GM19372 (cell line): ENCODE data around the gene TALDO1.

Experiments used
- ATAC-seq: cut with Tn5 transposase; IDR thresholded peaks from one replicate; pipeline ENCODE4 v1.9.1; 2021; ENCODE audit warnings: mild to moderate bottlenecking, low read depth, moderate library complexity; ENCODE audit not compliant: unreplicated experiment

TALDO1 gene

DNA sequence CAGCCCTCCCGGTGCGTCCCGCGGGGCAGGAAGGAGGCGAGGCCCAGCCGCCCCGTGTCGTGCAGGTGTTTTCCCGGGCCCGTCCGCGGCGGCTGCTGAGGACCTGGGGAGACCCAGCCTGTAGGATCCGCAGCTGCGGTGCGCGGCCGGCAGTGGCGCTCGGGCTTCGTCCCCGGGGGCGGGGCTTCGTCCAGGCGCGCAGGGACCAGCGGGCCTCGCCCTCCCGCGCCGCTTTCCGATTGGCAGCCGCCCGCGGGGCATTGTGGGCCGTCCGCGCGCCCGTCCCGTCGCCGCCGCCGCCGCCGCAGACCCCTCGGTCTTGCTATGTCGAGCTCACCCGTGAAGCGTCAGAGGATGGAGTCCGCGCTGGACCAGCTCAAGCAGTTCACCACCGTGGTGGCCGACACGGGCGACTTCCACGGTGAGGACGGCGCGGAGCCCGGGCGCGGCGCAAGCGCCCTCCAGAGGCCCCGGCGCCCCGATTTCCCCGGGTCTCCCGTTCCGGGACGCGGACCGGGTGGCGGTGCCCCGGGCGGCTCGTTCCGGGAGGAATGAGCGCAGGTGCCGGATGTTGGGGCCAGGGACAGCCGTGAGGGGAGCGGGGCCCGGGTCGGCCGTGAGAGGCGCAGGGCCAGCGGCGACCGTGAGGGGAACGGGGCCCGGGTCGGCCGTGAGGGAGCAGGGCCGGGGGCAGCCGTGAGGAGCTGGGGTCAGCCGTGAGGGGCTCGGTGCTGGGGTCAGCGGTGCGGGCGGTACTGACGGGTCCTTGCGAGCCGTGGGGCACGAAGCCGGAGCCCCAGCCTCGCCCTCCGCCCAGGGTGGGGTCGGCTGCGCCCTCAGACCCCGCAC, at the start of gene TALDO1:
Gene TALDO1 (plus strand): TSS at position 307 of the 849 bp plus-strand sequence. CDS start 18 bp downstream, at position 325.
- peak; percentile 89 for ATAC-seq

DNA sequence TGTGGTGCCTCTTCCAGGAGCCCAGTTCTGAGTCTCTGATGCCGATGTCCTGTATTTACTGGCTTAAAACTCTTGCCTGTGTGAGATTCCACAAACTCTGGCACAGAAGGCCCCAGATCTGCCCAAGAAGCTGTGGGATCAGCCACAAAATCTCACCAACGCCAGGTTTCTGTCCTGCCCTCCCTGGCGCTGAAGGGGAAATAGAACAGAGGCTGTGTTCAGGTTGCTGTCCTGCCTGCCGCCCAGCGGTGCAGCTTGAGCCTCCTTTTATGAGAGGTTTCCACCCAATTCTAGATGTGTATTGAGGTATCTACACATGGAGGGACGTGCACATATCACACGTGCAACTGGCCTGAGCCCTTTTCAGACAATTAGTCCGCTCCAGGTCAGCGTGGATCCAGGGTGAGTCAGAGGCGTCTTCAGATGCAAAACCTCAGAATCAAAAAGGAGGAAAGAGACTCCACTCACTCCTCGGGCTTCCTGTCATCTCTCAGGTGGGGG, 49.4 kb upstream of the TALDO1 start:
- ATAC-seq = no peak

DNA sequence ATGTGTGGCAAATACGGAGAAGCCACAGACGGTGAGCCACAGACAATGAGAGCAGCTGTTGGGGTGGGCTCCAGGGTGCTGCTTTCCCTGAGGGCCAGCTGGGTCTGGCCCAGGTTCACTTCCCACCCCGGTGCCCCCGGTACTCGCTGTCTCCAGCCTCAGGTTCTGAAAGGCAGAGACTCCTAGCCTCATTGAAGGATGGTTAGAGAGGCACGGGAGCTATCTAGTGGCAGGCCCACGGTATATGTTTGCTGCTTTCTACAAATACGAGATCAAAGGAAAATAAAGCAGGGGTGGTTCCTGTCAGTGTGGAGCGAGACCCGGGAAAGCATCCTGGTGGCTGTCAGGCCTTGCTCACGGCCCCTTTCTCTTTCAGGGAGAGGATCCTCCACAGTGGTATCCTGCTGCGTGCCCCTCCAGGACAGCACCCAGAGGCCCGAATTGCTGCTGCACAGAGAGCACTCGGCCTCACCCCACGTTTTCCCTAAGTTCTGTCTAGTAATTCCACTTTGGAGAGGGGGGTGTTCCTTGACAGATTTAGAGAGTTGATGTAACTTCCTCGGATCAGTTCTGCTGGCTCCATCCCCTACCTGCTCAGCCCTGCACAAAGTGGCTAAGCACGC, 48.7 kb upstream of the TALDO1 start:
- ATAC-seq = no peak

DNA sequence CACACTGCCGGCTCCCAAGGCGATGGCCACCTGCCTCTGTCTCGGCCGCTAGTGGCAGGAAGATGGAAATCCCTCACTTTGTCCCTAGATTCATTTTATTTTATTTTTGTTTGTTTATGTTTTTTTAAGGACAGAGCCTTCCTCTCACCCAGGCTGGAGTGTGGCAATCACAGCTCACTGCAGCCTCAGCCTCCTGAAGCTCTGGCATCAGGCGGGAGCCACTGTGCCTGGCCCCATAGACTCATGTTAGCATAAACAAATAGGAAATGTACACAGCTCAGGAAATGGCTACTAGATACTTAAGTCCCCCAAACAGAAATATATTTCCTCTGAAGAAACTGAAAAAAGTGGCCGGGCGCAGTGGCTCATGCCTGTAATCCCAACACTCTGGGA, 48.2 kb upstream of the TALDO1 start:
- no peak for ATAC-seq

DNA sequence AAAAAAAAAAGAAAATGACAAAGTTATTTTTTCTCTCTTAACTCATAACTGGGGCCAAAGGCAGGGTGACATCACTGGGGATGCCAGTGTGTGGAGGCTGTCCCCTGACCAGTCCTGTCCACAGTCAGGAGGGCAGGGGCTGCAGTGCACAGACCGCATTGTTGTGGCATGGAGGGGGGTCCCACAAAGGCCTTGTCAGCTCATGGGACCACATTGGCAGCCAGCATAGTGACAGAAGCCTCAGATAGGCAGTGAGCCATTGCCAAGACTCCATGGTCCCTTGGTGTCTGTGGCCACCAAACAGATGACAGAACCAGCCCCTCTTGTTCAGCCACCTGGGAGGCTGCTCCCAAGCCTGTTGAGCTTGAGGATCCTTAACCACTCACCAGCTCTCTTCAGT, 47.5 kb upstream of the TALDO1 start:
- no peak for ATAC-seq

DNA sequence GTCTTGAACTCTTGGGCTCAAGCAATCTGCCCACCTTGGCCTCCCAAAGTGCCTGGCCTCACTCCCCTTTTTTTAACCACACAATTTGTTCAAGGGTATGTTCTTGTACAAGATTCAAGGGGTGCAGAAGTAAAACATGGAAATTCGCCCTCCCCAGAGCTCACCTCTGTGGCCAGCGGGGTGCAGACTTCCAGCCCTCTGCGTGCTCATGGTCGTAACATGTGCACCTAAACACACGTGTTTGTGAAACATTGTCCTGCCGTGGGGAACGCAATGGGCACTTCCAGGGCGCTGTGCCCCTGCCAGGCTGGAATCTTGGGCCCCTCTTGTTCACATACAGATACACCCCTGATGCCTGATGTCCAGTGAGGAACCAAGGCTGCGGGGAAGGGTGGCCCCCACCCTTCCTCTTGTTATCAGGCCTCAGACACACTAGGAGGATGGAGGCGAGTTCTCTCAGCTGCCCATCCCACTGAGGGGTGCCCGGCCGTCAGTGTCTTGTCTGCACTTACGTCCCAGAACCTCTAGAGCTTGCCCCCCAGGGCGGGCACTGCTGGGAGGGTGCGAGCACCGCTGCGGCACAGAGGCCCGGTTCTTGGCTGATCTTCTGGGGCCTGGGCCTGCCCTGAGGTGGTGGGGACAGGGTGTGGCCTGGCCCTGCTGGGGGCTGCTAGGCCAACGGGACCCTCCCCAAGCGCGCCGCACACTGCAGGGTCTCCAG, 45.4 kb upstream of the TALDO1 start:
- no peak for ATAC-seq

DNA sequence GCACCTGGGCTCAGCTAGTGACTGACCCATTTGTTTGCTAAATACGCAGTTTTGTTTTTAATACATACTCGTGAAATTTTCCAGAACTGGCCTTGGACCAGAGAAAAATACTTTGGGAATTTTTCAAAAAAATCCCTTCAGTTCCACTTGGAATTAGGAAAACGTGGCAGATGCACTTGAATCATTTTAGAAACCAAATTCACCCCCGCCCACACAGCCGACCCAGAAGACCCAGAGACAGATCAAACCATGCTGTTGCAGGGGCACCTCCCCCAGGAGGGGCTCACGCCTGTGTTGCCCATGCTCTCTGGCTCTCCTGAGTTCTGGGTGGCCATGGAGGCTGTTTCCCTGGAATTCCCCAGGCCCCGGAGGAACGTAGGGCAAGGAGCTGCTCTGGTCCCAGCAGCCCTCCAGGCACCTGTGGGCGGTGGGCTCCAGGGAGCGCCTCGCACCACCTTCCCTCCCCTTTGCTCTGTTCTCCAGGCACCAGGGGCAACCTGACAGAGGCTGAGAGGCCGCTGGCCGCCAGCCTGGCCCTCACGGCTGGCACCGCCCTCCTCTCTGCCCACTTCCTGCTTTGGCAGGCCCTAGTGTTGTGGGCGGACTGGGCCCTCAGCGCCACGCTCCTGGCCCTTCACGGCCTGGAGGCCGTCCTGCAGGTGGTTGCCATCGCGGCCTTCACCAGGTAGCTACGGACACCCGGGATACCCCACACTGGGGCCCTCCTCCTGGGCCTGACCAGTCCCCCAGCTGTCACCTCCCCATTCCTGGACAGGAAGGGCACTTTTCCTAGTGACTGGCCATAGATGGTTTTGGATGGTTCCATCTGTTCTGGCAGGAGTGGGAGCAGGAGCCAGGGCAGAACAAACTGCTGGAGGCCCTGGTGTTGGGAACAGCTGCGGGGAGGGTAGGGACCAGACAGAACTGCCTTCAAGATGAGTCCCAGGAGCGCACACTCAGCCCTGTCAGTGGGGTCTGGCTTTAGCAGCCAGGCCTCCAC, 44.5 kb upstream of the TALDO1 start:
- no peak for ATAC-seq

DNA sequence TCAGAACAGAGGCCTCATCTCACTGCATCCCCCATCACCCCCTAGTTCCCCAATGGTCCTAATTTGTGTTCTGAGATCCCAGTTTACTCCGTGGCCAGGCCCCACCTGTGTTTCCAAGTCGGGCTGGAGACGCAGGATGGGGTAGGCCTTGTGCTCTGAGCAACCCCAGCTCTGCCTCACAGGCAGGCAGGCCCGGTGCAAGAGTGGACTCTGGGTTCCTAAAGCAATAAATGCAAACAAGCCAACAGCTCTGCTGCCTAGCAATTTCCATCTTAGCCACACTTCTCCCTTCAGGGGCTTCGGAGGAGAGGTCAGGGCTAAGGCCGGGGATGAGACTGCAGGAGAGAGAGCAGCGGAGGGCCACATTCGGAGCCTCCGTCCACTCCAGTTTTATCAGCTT, 43.8 kb upstream of the TALDO1 start:
- no peak for ATAC-seq

DNA sequence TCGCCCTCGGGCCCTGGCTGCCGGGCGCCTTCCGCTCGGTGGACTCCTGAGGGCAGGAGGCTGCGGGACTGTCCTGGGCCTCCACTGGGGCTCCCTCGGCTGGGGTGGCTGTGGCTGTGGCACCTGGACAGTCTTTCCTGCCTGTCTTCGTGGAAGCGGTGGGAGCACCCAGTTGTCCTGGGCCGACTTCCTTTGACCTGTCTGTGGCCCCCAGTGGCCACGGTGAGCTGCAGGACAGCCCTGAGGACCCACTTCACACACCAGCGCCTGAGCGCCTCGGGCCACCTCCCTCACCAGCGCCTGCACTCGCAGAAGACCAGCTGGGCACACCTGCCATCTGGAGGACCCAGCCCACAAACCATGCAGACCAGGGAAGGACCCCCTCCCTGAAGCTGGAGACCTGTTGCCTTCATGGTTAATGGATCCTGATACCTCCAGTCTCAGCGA, 43.0 kb upstream of the TALDO1 start:
- no peak for ATAC-seq

DNA sequence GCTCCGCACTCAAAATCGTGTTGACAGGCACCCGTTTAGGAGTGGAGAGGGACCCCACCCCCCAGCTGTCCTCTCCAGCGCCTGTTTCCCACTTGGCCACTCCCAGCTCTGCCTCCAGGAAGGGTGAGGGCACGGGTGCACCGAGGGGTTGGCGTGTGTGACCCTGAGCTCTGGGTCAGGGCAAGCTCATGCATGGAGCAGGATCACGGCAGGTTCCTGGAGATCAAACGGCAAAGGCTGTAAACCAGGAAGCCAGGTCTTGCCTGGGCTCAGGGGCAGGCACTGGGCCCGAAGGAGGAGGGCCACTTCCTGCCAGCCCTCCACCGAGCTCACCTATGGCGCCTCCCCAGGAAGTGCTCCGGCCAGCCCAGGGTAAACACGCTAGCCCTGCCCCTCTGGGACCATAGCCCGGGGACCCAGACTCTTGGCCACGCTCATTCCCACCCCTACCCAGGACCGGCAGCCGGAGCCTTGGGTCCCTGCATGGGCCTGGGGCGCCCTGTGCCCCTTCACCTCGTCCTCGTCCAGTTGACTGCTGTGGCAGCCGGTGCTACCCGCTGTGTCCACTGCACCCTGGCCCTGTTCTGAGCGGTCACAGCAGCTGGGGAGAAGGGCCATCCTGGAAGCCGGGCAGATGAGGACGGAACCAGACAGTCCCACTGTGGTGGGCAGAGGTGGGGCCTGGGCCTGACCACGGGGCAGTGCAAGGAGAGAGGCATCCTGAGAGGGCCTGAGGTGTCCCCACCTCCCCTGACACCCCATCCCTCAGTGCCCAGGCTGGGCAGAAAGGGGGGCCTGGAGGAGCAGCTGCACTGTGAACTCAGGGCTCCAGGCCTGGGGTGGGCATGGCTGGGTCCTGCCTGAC, 42.3 kb upstream of the TALDO1 start:
- ATAC-seq = no peak

DNA sequence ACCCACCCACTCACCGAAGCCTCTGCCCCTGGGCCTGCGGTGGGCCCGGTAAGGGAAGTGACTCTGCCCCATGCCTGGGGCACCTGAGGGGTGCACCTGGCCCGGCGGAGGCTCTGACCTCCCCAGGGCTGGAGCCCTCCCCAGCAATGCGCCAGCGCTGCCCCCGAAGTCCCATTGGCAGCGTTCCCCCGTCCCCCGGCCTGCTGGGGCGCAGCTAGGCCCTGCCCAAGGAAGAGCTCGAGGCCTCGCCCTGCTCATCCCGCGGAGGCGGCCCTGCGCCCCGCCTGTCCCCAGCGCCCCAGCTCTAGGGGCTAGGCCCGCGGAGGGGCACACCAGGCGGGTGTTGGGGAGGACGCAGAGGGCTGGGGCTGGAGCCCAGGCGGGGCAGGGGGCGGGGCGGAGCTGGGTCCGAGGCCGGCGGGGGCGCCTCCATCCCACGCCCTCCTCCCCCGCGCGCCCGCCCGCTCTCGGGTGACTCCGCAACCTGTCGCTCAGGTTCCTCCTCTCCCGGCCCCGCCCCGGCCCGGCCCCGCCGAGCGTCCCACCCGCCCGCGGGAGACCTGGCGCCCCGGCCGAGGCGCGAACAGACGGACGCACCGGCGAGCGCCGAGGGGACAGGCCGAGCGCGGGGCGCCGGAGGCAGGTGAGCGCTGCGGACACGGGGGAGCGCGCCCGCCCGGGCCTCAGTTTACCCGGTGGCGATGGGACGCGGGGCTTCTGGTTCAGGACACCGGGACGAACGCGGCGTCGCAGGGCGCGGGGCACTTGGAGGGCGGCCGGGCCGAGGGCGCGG, 41.4 kb upstream of the TALDO1 start, which contains the start of gene EPS8L2:
Gene EPS8L2 (plus strand): TSS at position 586 of the 793 bp plus-strand sequence. CDS start 3,177 bp downstream, outside the sequence.
- ATAC-seq = no peak

DNA sequence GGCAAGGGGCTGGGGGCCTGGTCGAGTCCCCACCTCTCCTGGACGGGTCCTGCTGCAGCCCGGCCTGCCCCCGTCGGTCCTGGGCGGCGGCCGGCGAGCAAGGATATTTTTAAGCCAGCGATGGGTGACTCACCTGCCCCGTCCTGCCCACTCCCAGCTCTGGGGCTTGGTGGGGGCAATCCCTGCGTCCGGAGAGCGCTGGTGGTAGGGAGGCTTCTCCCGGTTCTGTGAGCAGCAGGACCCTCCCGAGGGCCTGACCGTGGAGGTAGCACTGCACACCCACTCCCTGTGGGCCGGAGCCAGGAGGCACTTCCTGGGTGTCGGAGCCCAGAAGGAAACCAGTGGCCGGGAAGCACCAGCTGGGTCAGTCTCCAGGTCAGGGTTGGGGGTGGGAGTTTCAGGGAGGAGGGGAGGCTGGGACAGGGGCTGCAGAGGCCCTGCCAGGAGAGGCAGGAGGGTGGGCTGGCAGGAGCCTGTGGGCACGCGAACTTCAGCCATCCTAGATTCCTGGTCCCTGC, 40.8 kb upstream of the TALDO1 start:
- no peak for ATAC-seq

DNA sequence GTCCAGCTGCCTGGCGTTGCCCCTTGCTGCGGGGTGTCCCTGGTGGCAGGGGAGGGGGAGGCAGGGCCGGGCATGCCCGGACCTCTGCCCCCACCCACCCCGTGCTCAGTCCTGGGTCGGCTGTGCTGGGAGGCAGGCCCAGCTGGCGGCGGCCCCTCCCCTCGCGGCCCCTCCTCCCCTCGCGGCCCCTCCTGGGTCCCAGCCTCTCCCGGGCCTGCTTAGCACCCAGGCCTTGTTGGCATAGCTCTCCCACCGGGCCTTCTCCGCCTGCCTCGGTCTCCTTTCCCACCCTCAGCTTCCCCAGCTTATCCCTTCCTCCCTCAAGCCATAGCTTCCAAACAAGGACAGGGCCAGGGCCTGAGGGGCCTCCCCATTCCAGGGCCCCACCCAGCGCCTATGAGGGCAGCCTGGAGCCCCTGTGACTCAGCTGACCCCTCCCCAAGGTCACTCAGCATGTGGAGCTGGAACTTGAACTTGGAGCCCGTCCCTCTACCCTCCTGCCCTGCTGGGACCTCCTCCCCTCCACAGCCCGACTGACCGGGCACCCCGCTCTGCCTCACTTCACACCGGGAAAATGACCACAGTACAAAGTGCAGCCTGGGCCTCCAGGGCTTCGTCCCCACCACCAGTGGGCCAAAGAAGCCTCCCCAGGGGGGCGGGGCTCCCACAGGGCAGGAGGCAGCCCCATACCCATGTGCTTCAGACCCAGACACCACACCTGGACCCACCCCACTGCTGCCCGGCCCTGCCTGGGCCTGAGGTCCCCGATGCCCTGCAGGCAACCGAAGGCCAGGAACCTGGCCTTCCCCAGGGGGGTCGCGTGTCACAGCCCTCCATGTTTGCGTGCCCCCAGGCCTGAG, 40.1 kb upstream of the TALDO1 start:
- no peak for ATAC-seq

DNA sequence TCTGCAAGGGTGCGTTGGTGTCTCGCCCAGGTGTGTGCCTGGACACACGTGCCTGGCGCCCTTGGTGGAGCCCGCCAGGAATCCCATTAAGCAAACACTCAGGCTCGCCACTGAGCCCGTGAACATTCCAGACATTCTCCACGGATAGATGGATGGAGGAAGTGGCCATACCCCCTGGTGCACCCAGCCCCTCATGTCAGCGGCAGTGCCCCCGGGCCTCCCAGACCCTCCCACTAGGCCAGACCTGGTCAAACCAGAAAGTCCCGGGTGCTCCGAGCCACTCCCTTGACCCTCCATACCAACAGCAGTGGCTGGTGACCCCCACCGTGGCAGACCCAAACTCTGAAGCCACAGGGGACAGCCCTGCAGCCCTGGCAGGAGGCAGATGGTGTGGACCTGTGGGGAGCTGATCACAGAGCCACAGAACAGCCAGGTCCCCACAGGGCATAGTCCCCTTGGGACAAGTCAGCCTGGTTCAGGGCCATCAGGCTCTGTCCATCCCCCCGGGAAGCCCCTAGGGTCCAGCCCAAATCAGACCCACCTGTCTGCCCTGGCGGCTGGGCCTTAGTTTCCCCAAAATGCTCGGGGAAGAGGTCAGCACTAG, 39.3 kb upstream of the TALDO1 start:
- no peak for ATAC-seq

DNA sequence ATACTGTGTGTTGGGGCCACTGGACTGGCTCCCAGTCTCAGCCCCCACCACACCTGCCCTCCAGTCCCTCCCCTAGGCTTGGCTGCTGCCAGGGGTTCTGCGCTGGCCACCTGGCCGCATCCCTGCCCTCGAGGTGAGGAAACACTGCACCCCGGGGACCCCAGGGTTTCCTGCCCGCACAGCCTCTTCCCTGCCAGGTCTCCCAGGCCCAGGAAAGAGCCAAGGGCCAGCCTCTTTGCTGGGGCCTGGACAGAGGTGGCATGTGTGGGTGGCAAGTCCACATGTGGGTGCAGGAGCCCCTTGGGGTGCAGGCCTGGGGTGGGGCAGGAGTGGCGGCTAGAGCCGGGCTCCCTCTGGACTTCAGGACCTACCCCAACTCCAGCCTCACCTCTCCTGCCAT, 38.8 kb upstream of the TALDO1 start:
- ATAC-seq = no peak
